K562 (cell line): Measurements from ENCODE around the gene IQCK. TPM values are rescaled to one million over a fixed set of nuclear protein-coding genes. Genes with fewer than 3 reads are reported as not detected.

Source experiments
- ATAC-seq: fragments of 200-7000 bp; cut with Tn5 transposase; 3 replicates; pipeline ENCODE4 v1.9.1; 2020; ENCODE audit warnings: moderate library complexity
- BruUV-seq: library from RNA; stranded (reverse); fragments of 400-500 nt; replicated peaks from 2 replicates; lab custom pipeline; 2021; lab: Mats Ljungman, UMichigan
- CTCF ChIA-PET: fragments of 300-600 bp; formaldehyde crosslinking; extraction: SDS; loops from one replicate; lab custom pipeline; 2021; ENCODE audit warnings: low intra/inter-chr PET ratio; lab: Yijun Ruan, JAX
- POLR2A ChIA-PET: fragments of 300-600, 350-650 bp; sonication (Branson Sonifier 250); formaldehyde crosslinking; extraction: SDS; loops from one replicate; lab custom pipeline; 2021; ENCODE audit warnings: antibody characterized with exemption, inconsistent platforms; lab: Yijun Ruan, JAX
- DNase-seq, 4 experiments: peaks; one replicate each; pipeline versions ENCODE4 v3.0.0 to v3.0.0-alpha.2; 2011 to 2018; ENCODE audit warnings: low spot score in 3 of 4, mixed read lengths in 3 of 4; ENCODE audit errors: extremely low read depth in 1 of 4
- FAIRE-seq: peaks from 2 replicates; lab custom pipeline; 2011; peaks lifted over from hg19 to GRCh38; lab: Jason Lieb, UNC
- H2AFZ ChIP-seq: 2 replicates; pipeline ENCODE4 v1.6.0; 2011; ENCODE audit warnings: low read depth, low read length, control low read depth, inconsistent platforms
- H3K27ac ChIP-seq: fragments of 200-600 bp; 3 replicates; pipeline ENCODE4 v1.8.0; 2011; ENCODE audit warnings: low read depth, mild to moderate bottlenecking, control low read depth, inconsistent platforms, low read length, moderate library complexity, mixed read lengths; ENCODE audit errors: extremely low read depth
- H3K27me3 ChIP-seq, 2 experiments: fragments of 300-600 bp in 1 of 2; 2 replicates in 1 of 2; 3 replicates in 1 of 2; pipeline versions ENCODE4 v1.6.0 to v1.8.0; 2011; ENCODE audit warnings: inconsistent platforms in 2 of 2, low read length in 2 of 2, mild to moderate bottlenecking in 1 of 2, mixed read lengths in 1 of 2, moderate library complexity in 1 of 2; ENCODE audit not compliant: control insufficient read depth in 2 of 2, insufficient read depth in 2 of 2
- H3K36me3 ChIP-seq: fragments of 300-600 bp; 3 replicates; pipeline ENCODE4 v1.8.0; 2011; ENCODE audit warnings: mild to moderate bottlenecking, low read length, inconsistent platforms; ENCODE audit not compliant: control insufficient read depth, insufficient read depth
- H3K4me1 ChIP-seq, 2 experiments: fragments of 200-600 bp in 1 of 2; replicated peaks in 1 of 2; 2 replicates in 1 of 2; 3 replicates in 1 of 2; pipeline versions ENCODE4 v1.5.1 to v1.8.0; 2011; ENCODE audit warnings: inconsistent platforms in 2 of 2, low read length in 2 of 2, mild to moderate bottlenecking in 1 of 2, mixed read lengths in 1 of 2, moderate library complexity in 1 of 2; ENCODE audit not compliant: control insufficient read depth in 2 of 2, insufficient read depth in 2 of 2
- H3K4me2 ChIP-seq: 2 replicates; pipeline ENCODE4 v1.6.1; 2011; ENCODE audit warnings: low read length, control low read depth, inconsistent platforms, mixed read lengths; ENCODE audit not compliant: insufficient read depth
- H3K4me3 ChIP-seq: fragments of 200-600 bp; sonication (generic), shearing (Covaris generic); 2 replicates; pipeline ENCODE4 v1.5.1; 2016; ENCODE audit warnings: control low read depth, inconsistent platforms
- H3K79me2 ChIP-seq: fragments of 200-600 bp; 3 replicates; pipeline ENCODE4 v1.8.0; 2011; ENCODE audit warnings: low read length, inconsistent platforms; ENCODE audit not compliant: control insufficient read depth, insufficient read depth
- H3K9ac ChIP-seq, 2 experiments: 2 replicates each; pipeline versions ENCODE4 v1.6.0 to v1.6.1; 2011; ENCODE audit warnings: low read depth in 2 of 2, low read length in 2 of 2, control low read depth in 1 of 2, inconsistent platforms in 1 of 2, mild to moderate bottlenecking in 1 of 2, mixed read lengths in 1 of 2; ENCODE audit not compliant: insufficient read depth in 1 of 2
- H3K9me1 ChIP-seq: one replicate; pipeline ENCODE4 v1.6.0; 2011; ENCODE audit warnings: inconsistent platforms, mild to moderate bottlenecking, low read length, moderate library complexity; ENCODE audit not compliant: control insufficient read depth, insufficient read depth
- H3K9me3 ChIP-seq: replicated peaks from 2 replicates; pipeline ENCODE4 v1.5.1; 2011; ENCODE audit warnings: low read depth, low read length, inconsistent platforms; ENCODE audit not compliant: control insufficient read depth, insufficient read depth
- H4K20me1 ChIP-seq: replicated peaks from 2 replicates; pipeline ENCODE4 v1.6.1; 2011; ENCODE audit warnings: low read length, inconsistent platforms, mixed read lengths; ENCODE audit not compliant: control insufficient read depth, insufficient read depth
- RBM25 ChIP-seq: fragments of 200-400 bp; formaldehyde crosslinking; IDR thresholded peaks from 2 replicates; pipeline ENCODE4 v1.6.1; 2018; ENCODE audit warnings: low read length, low read depth, moderate library complexity; ENCODE audit not compliant: severe bottlenecking
- ZNF668 ChIP-seq: fragments of 250-450 bp; sonication (Bioruptor Pico); IDR thresholded peaks from 2 replicates; pipeline ENCODE4 v1.8.0; 2022; ENCODE audit warnings: mild to moderate bottlenecking, inconsistent platforms
- WGBS: fragments of 100-300 bp; shearing (Covaris generic); methylation state at CpG from one replicate; pipeline ENCODE4 v1.1.6; 2016; ENCODE audit warnings: low coverage, mixed read lengths; ENCODE audit not compliant: insufficient coverage; ENCODE audit errors: missing lambda C conversion rate; 5-methylcytosine and 5-hydroxymethylcytosine counted together
- in situ Hi-C: fragments of 300-500 bp; cut with MboI; formaldehyde crosslinking; loops from 4 replicates; pipeline ENCODE4 v1.15.0; 2018; ENCODE audit warnings: inconsistent platforms, mixed read lengths
- intact Hi-C: fragments of 100-400 bp; cut with micrococcal nuclease; formaldehyde crosslinking; loops from 2 replicates; pipeline ENCODE4 v1.14.2; 2022
- polyA plus RNA-seq, 8 experiments: library from polyadenylated mRNA; depleted of rRNA in 4 of 8; stranded (reverse) in 5 of 8; unstranded in 3 of 8; fragments of >200 nt; fragmentation: Nextera tagmentation in 2 of 8; fragmentation: Illumina TruSeq in 1 of 8; extraction: Ambion mirVana in 2 of 8; extraction: Trizol in 1 of 8; gene quantifications; 2 replicates each; pipeline versions ENCODE4 v1.2.1 to v1.2.3, GENCODE V29; 2011 to 2014; ENCODE audit warnings: inconsistent platforms in 1 of 8, missing spikeins in 1 of 8
- total RNA-seq, 7 experiments: library from RNA; depleted of rRNA in 6 of 7; stranded (reverse); fragments of >200 nt in 6 of 7; fragmentation: Illumina TruSeq in 2 of 7; extraction: Trizol in 2 of 7; gene quantifications; 2 replicates each; pipeline versions ENCODE4 v1.2.1 to v1.2.3, GENCODE V29; 2011 to 2021; ENCODE audit warnings: low replicate concordance in 1 of 7
- TF ChIP-seq, protein P1 (sequence below): sonication (generic); formaldehyde crosslinking; IDR thresholded peaks from 2 replicates; pipeline ENCODE4 v1.8.0; 2023; ENCODE audit warnings: missing genetic modification reagents, mild to moderate bottlenecking, borderline replicate concordance

IQCK gene
- total and polyA plus RNA-seq, 9 of the 15 experiments (the other 6 are each of a cell fraction or from before 2014, with no cell fraction given) = 5.2 to 12.2 (median 7.3) TPM

GRCh38 chr16:19697756-19698318, 20.2 kb upstream of the IQCK start:
- H3K4me2 ChIP-seq = no peak overlapping the region
- no peak overlapping the region for H3K9ac ChIP-seq
- H3K4me1 ChIP-seq = peaks cover 6 to 9% of the 10 kb centered on the region in 2 experiments; a peak in 4 of 5 replicates
- WGBS = 76% methylated on average over 8 of the region's 8 CpGs
- H2AFZ ChIP-seq = no peak overlapping the region
- no peak for FAIRE-seq
- no peak for ATAC-seq
- H3K27ac ChIP-seq = no peak overlapping the region
- no peaks in the 10 kb centered on the region for H3K9me3 ChIP-seq
- TF ChIP-seq, protein P1, sequence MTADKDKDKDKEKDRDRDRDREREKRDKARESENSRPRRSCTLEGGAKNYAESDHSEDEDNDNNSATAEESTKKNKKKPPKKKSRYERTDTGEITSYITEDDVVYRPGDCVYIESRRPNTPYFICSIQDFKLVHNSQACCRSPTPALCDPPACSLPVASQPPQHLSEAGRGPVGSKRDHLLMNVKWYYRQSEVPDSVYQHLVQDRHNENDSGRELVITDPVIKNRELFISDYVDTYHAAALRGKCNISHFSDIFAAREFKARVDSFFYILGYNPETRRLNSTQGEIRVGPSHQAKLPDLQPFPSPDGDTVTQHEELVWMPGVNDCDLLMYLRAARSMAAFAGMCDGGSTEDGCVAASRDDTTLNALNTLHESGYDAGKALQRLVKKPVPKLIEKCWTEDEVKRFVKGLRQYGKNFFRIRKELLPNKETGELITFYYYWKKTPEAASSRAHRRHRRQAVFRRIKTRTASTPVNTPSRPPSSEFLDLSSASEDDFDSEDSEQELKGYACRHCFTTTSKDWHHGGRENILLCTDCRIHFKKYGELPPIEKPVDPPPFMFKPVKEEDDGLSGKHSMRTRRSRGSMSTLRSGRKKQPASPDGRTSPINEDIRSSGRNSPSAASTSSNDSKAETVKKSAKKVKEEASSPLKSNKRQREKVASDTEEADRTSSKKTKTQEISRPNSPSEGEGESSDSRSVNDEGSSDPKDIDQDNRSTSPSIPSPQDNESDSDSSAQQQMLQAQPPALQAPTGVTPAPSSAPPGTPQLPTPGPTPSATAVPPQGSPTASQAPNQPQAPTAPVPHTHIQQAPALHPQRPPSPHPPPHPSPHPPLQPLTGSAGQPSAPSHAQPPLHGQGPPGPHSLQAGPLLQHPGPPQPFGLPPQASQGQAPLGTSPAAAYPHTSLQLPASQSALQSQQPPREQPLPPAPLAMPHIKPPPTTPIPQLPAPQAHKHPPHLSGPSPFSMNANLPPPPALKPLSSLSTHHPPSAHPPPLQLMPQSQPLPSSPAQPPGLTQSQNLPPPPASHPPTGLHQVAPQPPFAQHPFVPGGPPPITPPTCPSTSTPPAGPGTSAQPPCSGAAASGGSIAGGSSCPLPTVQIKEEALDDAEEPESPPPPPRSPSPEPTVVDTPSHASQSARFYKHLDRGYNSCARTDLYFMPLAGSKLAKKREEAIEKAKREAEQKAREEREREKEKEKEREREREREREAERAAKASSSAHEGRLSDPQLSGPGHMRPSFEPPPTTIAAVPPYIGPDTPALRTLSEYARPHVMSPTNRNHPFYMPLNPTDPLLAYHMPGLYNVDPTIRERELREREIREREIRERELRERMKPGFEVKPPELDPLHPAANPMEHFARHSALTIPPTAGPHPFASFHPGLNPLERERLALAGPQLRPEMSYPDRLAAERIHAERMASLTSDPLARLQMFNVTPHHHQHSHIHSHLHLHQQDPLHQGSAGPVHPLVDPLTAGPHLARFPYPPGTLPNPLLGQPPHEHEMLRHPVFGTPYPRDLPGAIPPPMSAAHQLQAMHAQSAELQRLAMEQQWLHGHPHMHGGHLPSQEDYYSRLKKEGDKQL (CRISPR knock-in tag) = no peak
- peak; percentile 50 for TF ChIP-seq RBM25
- no peak for TF ChIP-seq ZNF668 (CRISPR knock-in tag)
- no peak for DNase-seq
- ChIA-PET CTCF (no interaction called here), POLR2A (interaction anchor here (1.7 kb wide), 1 partner anchor 12 kb away, joined by 4 read pairs; no protein-coding TSS in a partner anchor)
- in situ Hi-C loops (no loop called here), intact Hi-C loops (no loop called here)
- H4K20me1 ChIP-seq = peaks cover 11% of the 10 kb centered on the region; the same call in 1 of the 2 replicates
- H3K9me1 ChIP-seq = no peaks in the 10 kb centered on the region
- H3K27me3 ChIP-seq = no peaks in the 10 kb centered on the region
- H3K79me2 ChIP-seq = no peaks in the 10 kb centered on the region; the same call in 2 of the 3 replicates
- H3K36me3 ChIP-seq = peaks cover 46% of the 10 kb centered on the region
- H3K4me3 ChIP-seq = no peak overlapping the region
- no TSS peak for BruUV-seq
